ENCODE measurements around the gene NPPC.

Gene NPPC

DNA sequence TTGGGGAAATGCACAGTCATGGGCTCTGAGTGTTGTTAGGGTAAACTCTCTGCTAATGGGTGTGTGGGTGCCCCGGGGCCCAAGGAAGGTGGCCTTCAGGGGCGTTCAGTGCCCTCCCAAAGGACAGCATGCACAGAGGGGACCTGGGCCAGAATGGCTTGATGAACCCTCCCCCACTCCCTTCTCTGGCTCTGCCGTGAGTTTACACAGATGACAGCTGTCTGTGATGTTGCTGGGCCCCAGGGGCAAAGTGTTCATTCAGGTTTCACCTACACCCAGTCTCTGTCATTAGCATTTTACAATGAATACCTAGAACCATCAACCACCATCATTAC, 3.2 kb downstream of the NPPC start:
- Histone ChIP-seq H3K36me3 (ENCODE audit: control insufficient read depth, insufficient read depth, low read length) (no peaks in the 10 kb centered on the region), H3K27me3 (ENCODE audit: control insufficient read depth, insufficient read depth, low read length) (no peaks in the 10 kb centered on the region), H3K4me1 (peaks cover 4% of the 10 kb centered on the region), H3K4me3 (ENCODE audit: low read depth, low read length) (no peak overlapping the region), H3K9me3 (ENCODE audit: control insufficient read depth, low read length) (no peaks in the 10 kb centered on the region), H3K27ac (no peak overlapping the region), H3K79me2 (no peaks in the 10 kb centered on the region), H2AFZ (no peak overlapping the region), H3K4me2 (ENCODE audit: low read length) (no peak overlapping the region), H3K9ac (no peak overlapping the region)
- TF ChIP-seq, protein P1, sequence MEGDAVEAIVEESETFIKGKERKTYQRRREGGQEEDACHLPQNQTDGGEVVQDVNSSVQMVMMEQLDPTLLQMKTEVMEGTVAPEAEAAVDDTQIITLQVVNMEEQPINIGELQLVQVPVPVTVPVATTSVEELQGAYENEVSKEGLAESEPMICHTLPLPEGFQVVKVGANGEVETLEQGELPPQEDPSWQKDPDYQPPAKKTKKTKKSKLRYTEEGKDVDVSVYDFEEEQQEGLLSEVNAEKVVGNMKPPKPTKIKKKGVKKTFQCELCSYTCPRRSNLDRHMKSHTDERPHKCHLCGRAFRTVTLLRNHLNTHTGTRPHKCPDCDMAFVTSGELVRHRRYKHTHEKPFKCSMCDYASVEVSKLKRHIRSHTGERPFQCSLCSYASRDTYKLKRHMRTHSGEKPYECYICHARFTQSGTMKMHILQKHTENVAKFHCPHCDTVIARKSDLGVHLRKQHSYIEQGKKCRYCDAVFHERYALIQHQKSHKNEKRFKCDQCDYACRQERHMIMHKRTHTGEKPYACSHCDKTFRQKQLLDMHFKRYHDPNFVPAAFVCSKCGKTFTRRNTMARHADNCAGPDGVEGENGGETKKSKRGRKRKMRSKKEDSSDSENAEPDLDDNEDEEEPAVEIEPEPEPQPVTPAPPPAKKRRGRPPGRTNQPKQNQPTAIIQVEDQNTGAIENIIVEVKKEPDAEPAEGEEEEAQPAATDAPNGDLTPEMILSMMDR (IDR thresholded peaks at IDR 0.05) = no peak

DNA sequence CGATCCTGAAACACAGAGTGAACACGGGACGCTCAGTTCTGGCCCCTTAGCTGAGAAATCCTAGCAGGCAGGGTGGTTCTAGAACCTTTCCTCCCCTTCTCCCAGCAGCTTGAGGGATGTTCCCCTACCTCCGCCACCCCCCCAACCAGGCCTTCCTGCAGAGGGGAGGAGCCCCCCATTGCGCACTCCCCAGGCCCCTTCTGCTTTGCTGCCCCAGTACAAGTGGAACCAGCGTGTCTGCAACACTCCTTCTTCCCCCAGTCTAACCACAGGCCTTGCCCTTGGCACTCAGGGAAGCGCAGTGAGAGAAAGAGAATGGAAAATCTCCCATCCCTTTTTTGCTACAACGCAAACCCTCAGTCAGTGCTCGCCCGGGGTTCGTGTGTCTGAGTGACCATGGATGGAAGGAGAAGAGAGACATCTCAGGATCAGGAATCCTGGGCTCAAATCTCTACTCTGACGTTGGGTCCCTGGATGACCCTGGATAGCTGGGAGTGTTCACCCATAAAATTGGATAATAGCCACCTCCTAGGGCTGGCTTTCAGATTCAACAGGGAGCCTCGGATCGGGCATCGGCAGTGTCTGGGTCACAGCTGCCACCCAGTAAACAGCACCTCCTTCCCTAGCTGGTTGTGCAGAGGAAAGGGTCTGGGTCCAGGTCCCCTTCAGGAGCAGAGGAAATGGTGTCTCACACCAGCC, 3.7 kb downstream of the NPPC start:
- Histone ChIP-seq H3K4me1 (peaks cover 4% of the 10 kb centered on the region), H3K4me3 (ENCODE audit: low read depth, low read length) (no peak overlapping the region), H3K27ac (no peak overlapping the region), H3K79me2 (no peaks in the 10 kb centered on the region), H2AFZ (no peak overlapping the region), H3K9me3 (ENCODE audit: control insufficient read depth, low read length) (no peaks in the 10 kb centered on the region), H3K4me2 (ENCODE audit: low read length) (no peak overlapping the region), H3K9ac (no peak overlapping the region), H3K36me3 (ENCODE audit: control insufficient read depth, insufficient read depth, low read length) (no peaks in the 10 kb centered on the region), H3K27me3 (ENCODE audit: control insufficient read depth, insufficient read depth, low read length) (no peaks in the 10 kb centered on the region)
- TF ChIP-seq, protein P1 (IDR thresholded peaks at IDR 0.05) = no peak

DNA sequence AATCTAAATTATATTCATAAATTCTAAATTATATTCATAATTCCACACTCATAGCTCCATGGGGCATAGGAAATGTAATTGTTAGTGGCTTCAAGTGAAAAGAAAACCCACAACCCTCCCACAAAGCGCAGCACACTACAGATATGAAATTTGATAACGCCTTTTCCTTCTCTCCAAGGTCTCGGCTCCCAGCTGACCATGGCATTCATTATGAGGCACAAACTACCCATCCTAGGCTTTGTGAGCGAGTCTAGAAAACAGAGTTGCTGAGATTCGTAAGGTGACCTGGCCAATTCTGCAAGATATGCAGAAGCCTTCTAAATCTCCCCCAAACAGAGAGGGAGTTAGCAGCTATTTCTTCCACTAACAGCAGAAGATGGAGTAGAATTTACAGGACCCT, 5.4 kb downstream of the NPPC start:
- H3K27me3 ChIP-seq (ENCODE audit: control insufficient read depth, insufficient read depth, low read length) = no peaks in the 10 kb centered on the region
- H2AFZ ChIP-seq = no peak overlapping the region
- peaks cover 1% of the 10 kb centered on the region for H3K4me1 ChIP-seq
- no peaks in the 10 kb centered on the region for H3K79me2 ChIP-seq
- H3K9me3 ChIP-seq (ENCODE audit: control insufficient read depth, low read length) = no peaks in the 10 kb centered on the region
- H3K4me3 ChIP-seq (ENCODE audit: low read depth, low read length) = no peak overlapping the region
- no peak overlapping the region for H3K4me2 ChIP-seq (ENCODE audit: low read length)
- no peak overlapping the region for H3K9ac ChIP-seq
- H3K27ac ChIP-seq = no peak overlapping the region
- H3K36me3 ChIP-seq (ENCODE audit: control insufficient read depth, insufficient read depth, low read length) = no peaks in the 10 kb centered on the region
- TF ChIP-seq, protein P1 (IDR thresholded peaks at IDR 0.05) = no peak

DNA sequence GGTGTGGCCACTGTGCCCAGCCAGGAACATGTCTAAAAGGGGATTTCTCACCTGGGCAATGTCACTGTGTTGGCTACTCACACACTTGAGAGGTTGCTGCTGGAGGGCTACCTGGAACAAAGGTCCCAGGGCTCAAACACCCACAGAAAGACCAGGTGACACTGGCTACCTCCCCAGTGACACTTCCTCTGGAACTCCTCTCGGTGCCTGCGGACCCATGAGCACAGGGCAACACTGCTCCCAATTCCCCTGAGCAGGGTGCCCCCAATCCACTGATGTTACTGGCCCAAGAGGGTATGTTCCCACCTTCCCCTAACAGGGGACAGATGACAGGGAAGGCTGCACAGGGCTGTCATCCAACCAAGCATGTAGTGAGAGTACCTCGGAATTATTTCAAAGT, 5.8 kb downstream of the NPPC start:
- no peaks in the 10 kb centered on the region for H3K36me3 ChIP-seq (ENCODE audit: control insufficient read depth, insufficient read depth, low read length)
- H3K4me2 ChIP-seq (ENCODE audit: low read length) = no peak overlapping the region
- TF ChIP-seq, protein P1 (IDR thresholded peaks at IDR 0.05) = no peak
- no peaks in the 10 kb centered on the region for H3K9me3 ChIP-seq (ENCODE audit: control insufficient read depth, low read length)
- H3K4me1 ChIP-seq = no peaks in the 10 kb centered on the region
- H3K79me2 ChIP-seq = no peaks in the 10 kb centered on the region
- no peaks in the 10 kb centered on the region for H3K27me3 ChIP-seq (ENCODE audit: control insufficient read depth, insufficient read depth, low read length)
- H3K9ac ChIP-seq = no peak overlapping the region
- no peak overlapping the region for H2AFZ ChIP-seq
- no peak overlapping the region for H3K4me3 ChIP-seq (ENCODE audit: low read depth, low read length)
- no peak overlapping the region for H3K27ac ChIP-seq

DNA sequence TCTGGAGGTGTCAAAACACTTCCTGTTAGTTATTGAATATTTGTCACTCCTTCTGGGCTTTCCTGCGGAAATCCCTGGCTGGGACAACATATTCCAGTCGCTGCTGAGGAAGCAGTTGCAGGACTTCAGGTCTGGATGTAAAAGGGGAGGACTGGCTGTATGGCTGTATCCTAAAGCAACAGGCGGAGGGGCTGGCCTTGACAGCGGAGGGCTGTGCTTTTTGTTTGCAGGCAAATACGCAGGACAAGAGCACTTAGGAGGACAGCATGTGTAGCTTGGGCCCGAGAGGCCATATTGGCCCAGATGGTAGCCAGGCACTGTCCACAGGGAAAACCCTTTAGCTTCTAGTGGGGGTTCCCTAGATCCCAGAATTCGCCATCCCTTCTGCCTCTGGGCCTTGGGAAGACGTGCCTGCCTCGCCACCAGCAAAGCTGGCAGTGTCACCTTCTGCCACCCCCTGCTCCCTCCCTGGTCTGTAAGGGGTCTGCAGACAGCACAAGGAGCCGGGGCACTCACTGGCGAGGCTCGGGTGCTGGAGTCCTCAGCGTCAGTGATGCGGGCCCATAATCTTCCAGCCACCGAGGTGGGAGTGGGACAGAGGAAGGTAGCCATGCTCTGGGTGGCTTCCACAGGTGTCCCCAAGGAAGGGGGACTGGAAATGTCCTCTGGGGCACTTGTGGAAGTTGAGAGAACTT, 6.7 kb downstream of the NPPC start:
- Histone ChIP-seq H3K4me1 (no peaks in the 10 kb centered on the region), H3K36me3 (ENCODE audit: control insufficient read depth, insufficient read depth, low read length) (no peaks in the 10 kb centered on the region), H2AFZ (no peak overlapping the region), H3K9ac (no peak overlapping the region), H3K4me3 (ENCODE audit: low read depth, low read length) (no peak overlapping the region), H3K27ac (no peak overlapping the region), H3K27me3 (ENCODE audit: control insufficient read depth, insufficient read depth, low read length) (no peaks in the 10 kb centered on the region), H3K4me2 (ENCODE audit: low read length) (no peak overlapping the region), H3K9me3 (ENCODE audit: control insufficient read depth, low read length) (no peaks in the 10 kb centered on the region), H3K79me2 (no peaks in the 10 kb centered on the region)
- TF ChIP-seq, protein P1 (IDR thresholded peaks at IDR 0.05) = no peak

Measured in parathyroid adenoma (tissue), 2 donors.